H9 (cell line): ENCODE data around the gene GALNT10. TPM values are rescaled to one million over a fixed set of nuclear protein-coding genes. Genes with fewer than 3 reads are reported as not detected.

Experiments used
- DNase-seq: peaks from one replicate; pipeline ENCODE4 v3.0.0-alpha.2; 2017
- H2AFZ ChIP-seq: one replicate; pipeline ENCODE4 v1.6.1; 2013; ENCODE audit warnings: mild to moderate bottlenecking, low read length, control low read depth, moderate library complexity
- H2AK5ac ChIP-seq: 2 replicates; pipeline ENCODE4 v1.6.1; 2013; ENCODE audit warnings: low read length, control low read depth, mixed read lengths; ENCODE audit not compliant: insufficient read length
- H2BK120ac ChIP-seq: one replicate; pipeline ENCODE4 v1.6.1; 2013; ENCODE audit warnings: low read depth, mild to moderate bottlenecking, low read length, control low read depth, inconsistent platforms; ENCODE audit not compliant: poor library complexity, severe bottlenecking
- H2BK12ac ChIP-seq: 2 replicates; pipeline ENCODE4 v1.6.1; 2013; ENCODE audit warnings: low read length, control low read depth, mixed read lengths, low read depth; ENCODE audit not compliant: insufficient read length
- H2BK15ac ChIP-seq: 2 replicates; pipeline ENCODE4 v1.6.1; 2013; ENCODE audit warnings: low read depth, low read length, control low read depth
- H2BK20ac ChIP-seq: one replicate; pipeline ENCODE4 v1.6.1; 2013; ENCODE audit warnings: low read depth, mild to moderate bottlenecking, low read length, control low read depth, inconsistent platforms; ENCODE audit not compliant: poor library complexity, severe bottlenecking
- H2BK5ac ChIP-seq: 2 replicates; pipeline ENCODE4 v1.6.1; 2013; ENCODE audit warnings: low read length, control low read depth, mixed read lengths; ENCODE audit not compliant: insufficient read length
- H3K14ac ChIP-seq: 2 replicates; pipeline ENCODE4 v1.6.1; 2013; ENCODE audit warnings: low read length, control low read depth; ENCODE audit not compliant: insufficient read depth
- H3K18ac ChIP-seq: 2 replicates; pipeline ENCODE4 v1.6.1; 2013; ENCODE audit warnings: low read depth, mild to moderate bottlenecking, mixed read lengths, low read length, control low read depth; ENCODE audit not compliant: insufficient read length
- H3K23ac ChIP-seq: 2 replicates; pipeline ENCODE4 v1.6.1; 2013; ENCODE audit warnings: low read length, control low read depth, mixed read lengths, low read depth; ENCODE audit not compliant: insufficient read length
- H3K23me2 ChIP-seq: 2 replicates; pipeline ENCODE4 v1.6.1; 2013; ENCODE audit warnings: low read depth, mild to moderate bottlenecking, mixed read lengths, low read length, control low read depth; ENCODE audit not compliant: insufficient read length, poor library complexity, severe bottlenecking
- H3K27ac ChIP-seq: 2 replicates; pipeline ENCODE4 v1.5.1; 2013; ENCODE audit warnings: low read length, control low read depth, mixed read lengths, low read depth; ENCODE audit not compliant: insufficient read length
- H3K27me3 ChIP-seq: 2 replicates; pipeline ENCODE4 v1.6.1; 2013; ENCODE audit warnings: low read length, control low read depth, inconsistent platforms; ENCODE audit not compliant: insufficient read depth
- H3K4ac ChIP-seq: 2 replicates; pipeline ENCODE4 v1.6.1; 2013; ENCODE audit warnings: low read depth, mild to moderate bottlenecking, control low read depth, inconsistent platforms, low read length, moderate library complexity
- H3K4me1 ChIP-seq: 2 replicates; pipeline ENCODE4 v1.6.1; 2013; ENCODE audit warnings: low read length, control low read depth, inconsistent platforms; ENCODE audit not compliant: insufficient read depth
- H3K4me2 ChIP-seq: 2 replicates; pipeline ENCODE4 v1.6.1; 2013; ENCODE audit warnings: low read length, control low read depth, mixed read lengths; ENCODE audit not compliant: insufficient read length, insufficient read depth
- H3K56ac ChIP-seq: 2 replicates; pipeline ENCODE4 v1.6.1; 2013; ENCODE audit warnings: low read depth, mild to moderate bottlenecking, mixed read lengths, low read length, control low read depth; ENCODE audit not compliant: insufficient read length
- H3K79me1 ChIP-seq: 2 replicates; pipeline ENCODE4 v1.6.1; 2013; ENCODE audit warnings: low read depth, mild to moderate bottlenecking, moderate library complexity, low read length, control low read depth, inconsistent platforms; ENCODE audit not compliant: insufficient read depth, poor library complexity, severe bottlenecking
- H3K79me2 ChIP-seq: 2 replicates; pipeline ENCODE4 v1.6.1; 2013; ENCODE audit warnings: low read length, control low read depth, inconsistent platforms; ENCODE audit not compliant: insufficient read depth
- H3K9ac ChIP-seq: 2 replicates; pipeline ENCODE4 v1.6.1; 2013; ENCODE audit warnings: low read length, control low read depth, mixed read lengths; ENCODE audit not compliant: insufficient read length; ENCODE audit errors: extremely low read depth
- H3K9me3 ChIP-seq: one replicate; pipeline ENCODE4 v1.6.1; 2013; ENCODE audit warnings: low read depth, low read length, inconsistent platforms; ENCODE audit not compliant: control insufficient read depth
- H3T11ph ChIP-seq: one replicate; pipeline ENCODE4 v1.6.1; 2013; ENCODE audit warnings: mild to moderate bottlenecking, low read length, control low read depth, inconsistent platforms
- H4K20me1 ChIP-seq: one replicate; pipeline ENCODE4 v1.6.1; 2013; ENCODE audit not compliant: control insufficient read depth, insufficient read length, insufficient read depth
- H4K5ac ChIP-seq: 2 replicates; pipeline ENCODE4 v1.6.1; 2013; ENCODE audit warnings: low read depth, mild to moderate bottlenecking, mixed read lengths, low read length, control low read depth; ENCODE audit not compliant: insufficient read length
- H4K8ac ChIP-seq: replicated peaks from 2 replicates; pipeline ENCODE4 v1.6.1; 2013; ENCODE audit warnings: low read length, control low read depth, mixed read lengths, low read depth; ENCODE audit not compliant: insufficient read length
- H4K91ac ChIP-seq: 2 replicates; pipeline ENCODE4 v1.6.1; 2013; ENCODE audit warnings: low read depth, mild to moderate bottlenecking, moderate library complexity, mixed read lengths, low read length, control low read depth; ENCODE audit not compliant: insufficient read length
- H3K27ac Mint-ChIP-seq, 3 experiments: 2 replicates in 2 of 3; 3 replicates in 1 of 3; pipeline ENCODE4 v1.8.0; 2020 to 2021; ENCODE audit warnings: mixed read lengths in 3 of 3, mild to moderate bottlenecking in 1 of 3, moderate library complexity in 1 of 3
- H3K27me3 Mint-ChIP-seq: 2 replicates; pipeline ENCODE4 v1.8.0; 2021; ENCODE audit warnings: low read depth, mild to moderate bottlenecking, moderate library complexity, mixed read lengths
- H3K36me3 Mint-ChIP-seq, 3 experiments: 2 replicates in 2 of 3; 3 replicates in 1 of 3; pipeline ENCODE4 v1.8.0; 2020 to 2021; ENCODE audit warnings: low read depth in 3 of 3, mixed read lengths in 3 of 3; ENCODE audit not compliant: insufficient read depth in 1 of 3
- H3K4me1 Mint-ChIP-seq, 2 experiments: 2 replicates each; pipeline ENCODE4 v1.8.0; 2020; ENCODE audit warnings: mixed read lengths in 2 of 2
- H3K4me3 Mint-ChIP-seq, 2 experiments: 2 replicates in 1 of 2; 3 replicates in 1 of 2; pipeline ENCODE4 v1.8.0; 2020 to 2021; ENCODE audit warnings: mild to moderate bottlenecking in 2 of 2, mixed read lengths in 2 of 2, moderate library complexity in 1 of 2
- H3K9me3 Mint-ChIP-seq, 2 experiments: 2 replicates in 1 of 2; 3 replicates in 1 of 2; pipeline ENCODE4 v1.8.0; 2020; ENCODE audit warnings: mild to moderate bottlenecking in 2 of 2, mixed read lengths in 2 of 2, moderate library complexity in 1 of 2
- WGBS: extraction: QIAGEN DNeasy Blood & Tissue Kit; methylation state at CpG from one replicate; pipeline ENCODE4 v1.1.7; 2013; ENCODE audit warnings: missing lambda C conversion rate, low lambda C conversion rate, mixed read lengths; ENCODE audit not compliant: insufficient read length; ENCODE audit errors: extremely low coverage; 5-methylcytosine and 5-hydroxymethylcytosine counted together
- total RNA-seq: library from RNA; stranded (reverse); gene quantifications from 2 replicates; pipeline ENCODE4 v1.2.1, GENCODE V29; 2021
- TF ChIP-seq, protein P1 (sequence below): fragments of 200-600 bp; sonication (generic); conservative IDR thresholded peaks from 3 replicates; pipeline ENCODE4 v1.8.0; 2021; ENCODE audit warnings: antibody characterized with exemption, mild to moderate bottlenecking

The GALNT10 gene
- total RNA-seq, 1 experiment from 2014 or later, result 15.4 TPM

DNA sequence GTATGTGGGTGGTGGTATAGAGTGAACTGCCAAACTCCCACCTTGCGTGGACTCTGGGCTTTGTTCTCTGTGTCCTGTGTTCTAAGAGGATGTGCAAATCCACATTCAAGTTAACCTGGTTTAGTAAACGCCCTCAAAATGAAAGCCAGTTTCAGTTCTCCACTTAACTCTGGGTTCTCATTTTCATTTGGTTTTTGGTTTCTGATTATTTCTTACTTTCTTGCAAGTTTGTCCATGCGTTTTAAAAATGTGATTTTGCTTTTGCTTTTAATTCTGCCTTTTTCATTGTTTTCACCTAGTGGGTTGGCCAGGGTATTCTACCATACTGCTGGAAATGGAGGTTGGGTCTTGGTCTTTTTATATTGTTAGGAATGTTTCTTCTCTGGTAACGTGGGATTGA lies 38.2 kb downstream of the GALNT10 start:
- Mint-ChIP-seq H3K27ac (no peak overlapping the region), H3K27me3 (no peaks in the 10 kb centered on the region), H3K4me1 (no peaks in the 10 kb centered on the region), H3K4me3 (no peak overlapping the region), H3K36me3 (peaks cover 9 to 15% (median 10%) of the 10 kb centered on the region in 3 experiments), H3K9me3 (peaks cover 18 to 20% of the 10 kb centered on the region in 2 experiments; a peak in 4 of 5 replicates)
- DNase-seq, result no peak
- no peak overlapping the region for H3K27ac ChIP-seq
- H4K20me1 ChIP-seq, result no peaks in the 10 kb centered on the region
- no peak overlapping the region for H3K23ac ChIP-seq
- H3K23me2 ChIP-seq, result no peaks in the 10 kb centered on the region
- no CpG with 5 or more reads among the region's 4 CpGs for WGBS
- H3T11ph ChIP-seq, result no peak overlapping the region
- H4K8ac ChIP-seq, result no peak overlapping the region
- no peak overlapping the region for H3K18ac ChIP-seq
- TF ChIP-seq, protein P1, sequence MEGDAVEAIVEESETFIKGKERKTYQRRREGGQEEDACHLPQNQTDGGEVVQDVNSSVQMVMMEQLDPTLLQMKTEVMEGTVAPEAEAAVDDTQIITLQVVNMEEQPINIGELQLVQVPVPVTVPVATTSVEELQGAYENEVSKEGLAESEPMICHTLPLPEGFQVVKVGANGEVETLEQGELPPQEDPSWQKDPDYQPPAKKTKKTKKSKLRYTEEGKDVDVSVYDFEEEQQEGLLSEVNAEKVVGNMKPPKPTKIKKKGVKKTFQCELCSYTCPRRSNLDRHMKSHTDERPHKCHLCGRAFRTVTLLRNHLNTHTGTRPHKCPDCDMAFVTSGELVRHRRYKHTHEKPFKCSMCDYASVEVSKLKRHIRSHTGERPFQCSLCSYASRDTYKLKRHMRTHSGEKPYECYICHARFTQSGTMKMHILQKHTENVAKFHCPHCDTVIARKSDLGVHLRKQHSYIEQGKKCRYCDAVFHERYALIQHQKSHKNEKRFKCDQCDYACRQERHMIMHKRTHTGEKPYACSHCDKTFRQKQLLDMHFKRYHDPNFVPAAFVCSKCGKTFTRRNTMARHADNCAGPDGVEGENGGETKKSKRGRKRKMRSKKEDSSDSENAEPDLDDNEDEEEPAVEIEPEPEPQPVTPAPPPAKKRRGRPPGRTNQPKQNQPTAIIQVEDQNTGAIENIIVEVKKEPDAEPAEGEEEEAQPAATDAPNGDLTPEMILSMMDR, result no peak
- H2BK12ac ChIP-seq, result no peak overlapping the region
- H2BK120ac ChIP-seq, result no peak overlapping the region
- no peak overlapping the region for H4K91ac ChIP-seq
- H3K4me1 ChIP-seq, result no peaks in the 10 kb centered on the region
- H2BK20ac ChIP-seq, result no peak overlapping the region
- no peak overlapping the region for H2BK5ac ChIP-seq
- no peaks in the 10 kb centered on the region for H3K79me1 ChIP-seq
- no peak overlapping the region for H3K4ac ChIP-seq
- H3K56ac ChIP-seq, result no peak overlapping the region
- no peak overlapping the region for H3K4me2 ChIP-seq
- no peak overlapping the region for H4K5ac ChIP-seq
- H2BK15ac ChIP-seq, result no peak overlapping the region
- H3K9me3 ChIP-seq, result no peaks in the 10 kb centered on the region
- H2AFZ ChIP-seq, result no peak overlapping the region
- no peak overlapping the region for H3K9ac ChIP-seq
- no peak overlapping the region for H2AK5ac ChIP-seq
- H3K27me3 ChIP-seq, result no peaks in the 10 kb centered on the region
- no peak overlapping the region for H3K14ac ChIP-seq
- no peaks in the 10 kb centered on the region for H3K79me2 ChIP-seq
